H9 (cell line): ENCODE data around the gene MITD1. TPM values are rescaled to one million over a fixed set of nuclear protein-coding genes. Genes with fewer than 3 reads are reported as not detected.
A peak's percentile ranks its signal among the peaks of the same experiment; 100 is the strongest.

Experiments used
- DNase-seq: peaks from one replicate; pipeline ENCODE4 v3.0.0-alpha.2; 2017
- H2AFZ ChIP-seq: one replicate; pipeline ENCODE4 v1.6.1; 2013; ENCODE audit warnings: mild to moderate bottlenecking, low read length, control low read depth, moderate library complexity
- H2AK5ac ChIP-seq: 2 replicates; pipeline ENCODE4 v1.6.1; 2013; ENCODE audit warnings: low read length, control low read depth, mixed read lengths; ENCODE audit not compliant: insufficient read length
- H2BK120ac ChIP-seq: one replicate; pipeline ENCODE4 v1.6.1; 2013; ENCODE audit warnings: low read depth, mild to moderate bottlenecking, low read length, control low read depth, inconsistent platforms; ENCODE audit not compliant: poor library complexity, severe bottlenecking
- H2BK12ac ChIP-seq: 2 replicates; pipeline ENCODE4 v1.6.1; 2013; ENCODE audit warnings: low read length, control low read depth, mixed read lengths, low read depth; ENCODE audit not compliant: insufficient read length
- H2BK15ac ChIP-seq: 2 replicates; pipeline ENCODE4 v1.6.1; 2013; ENCODE audit warnings: low read depth, low read length, control low read depth
- H2BK20ac ChIP-seq: one replicate; pipeline ENCODE4 v1.6.1; 2013; ENCODE audit warnings: low read depth, mild to moderate bottlenecking, low read length, control low read depth, inconsistent platforms; ENCODE audit not compliant: poor library complexity, severe bottlenecking
- H2BK5ac ChIP-seq: 2 replicates; pipeline ENCODE4 v1.6.1; 2013; ENCODE audit warnings: low read length, control low read depth, mixed read lengths; ENCODE audit not compliant: insufficient read length
- H3K14ac ChIP-seq: 2 replicates; pipeline ENCODE4 v1.6.1; 2013; ENCODE audit warnings: low read length, control low read depth; ENCODE audit not compliant: insufficient read depth
- H3K18ac ChIP-seq: 2 replicates; pipeline ENCODE4 v1.6.1; 2013; ENCODE audit warnings: low read depth, mild to moderate bottlenecking, mixed read lengths, low read length, control low read depth; ENCODE audit not compliant: insufficient read length
- H3K23ac ChIP-seq: 2 replicates; pipeline ENCODE4 v1.6.1; 2013; ENCODE audit warnings: low read length, control low read depth, mixed read lengths, low read depth; ENCODE audit not compliant: insufficient read length
- H3K23me2 ChIP-seq: 2 replicates; pipeline ENCODE4 v1.6.1; 2013; ENCODE audit warnings: low read depth, mild to moderate bottlenecking, mixed read lengths, low read length, control low read depth; ENCODE audit not compliant: insufficient read length, poor library complexity, severe bottlenecking
- H3K27ac ChIP-seq: 2 replicates; pipeline ENCODE4 v1.5.1; 2013; ENCODE audit warnings: low read length, control low read depth, mixed read lengths, low read depth; ENCODE audit not compliant: insufficient read length
- H3K27me3 ChIP-seq: 2 replicates; pipeline ENCODE4 v1.6.1; 2013; ENCODE audit warnings: low read length, control low read depth, inconsistent platforms; ENCODE audit not compliant: insufficient read depth
- H3K4ac ChIP-seq: 2 replicates; pipeline ENCODE4 v1.6.1; 2013; ENCODE audit warnings: low read depth, mild to moderate bottlenecking, control low read depth, inconsistent platforms, low read length, moderate library complexity
- H3K4me1 ChIP-seq: 2 replicates; pipeline ENCODE4 v1.6.1; 2013; ENCODE audit warnings: low read length, control low read depth, inconsistent platforms; ENCODE audit not compliant: insufficient read depth
- H3K4me2 ChIP-seq: 2 replicates; pipeline ENCODE4 v1.6.1; 2013; ENCODE audit warnings: low read length, control low read depth, mixed read lengths; ENCODE audit not compliant: insufficient read length, insufficient read depth
- H3K56ac ChIP-seq: 2 replicates; pipeline ENCODE4 v1.6.1; 2013; ENCODE audit warnings: low read depth, mild to moderate bottlenecking, mixed read lengths, low read length, control low read depth; ENCODE audit not compliant: insufficient read length
- H3K79me1 ChIP-seq: 2 replicates; pipeline ENCODE4 v1.6.1; 2013; ENCODE audit warnings: low read depth, mild to moderate bottlenecking, moderate library complexity, low read length, control low read depth, inconsistent platforms; ENCODE audit not compliant: insufficient read depth, poor library complexity, severe bottlenecking
- H3K79me2 ChIP-seq: 2 replicates; pipeline ENCODE4 v1.6.1; 2013; ENCODE audit warnings: low read length, control low read depth, inconsistent platforms; ENCODE audit not compliant: insufficient read depth
- H3K9ac ChIP-seq: 2 replicates; pipeline ENCODE4 v1.6.1; 2013; ENCODE audit warnings: low read length, control low read depth, mixed read lengths; ENCODE audit not compliant: insufficient read length; ENCODE audit errors: extremely low read depth
- H3K9me3 ChIP-seq: one replicate; pipeline ENCODE4 v1.6.1; 2013; ENCODE audit warnings: low read depth, low read length, inconsistent platforms; ENCODE audit not compliant: control insufficient read depth
- H3T11ph ChIP-seq: one replicate; pipeline ENCODE4 v1.6.1; 2013; ENCODE audit warnings: mild to moderate bottlenecking, low read length, control low read depth, inconsistent platforms
- H4K20me1 ChIP-seq: one replicate; pipeline ENCODE4 v1.6.1; 2013; ENCODE audit not compliant: control insufficient read depth, insufficient read length, insufficient read depth
- H4K5ac ChIP-seq: 2 replicates; pipeline ENCODE4 v1.6.1; 2013; ENCODE audit warnings: low read depth, mild to moderate bottlenecking, mixed read lengths, low read length, control low read depth; ENCODE audit not compliant: insufficient read length
- H4K8ac ChIP-seq: replicated peaks from 2 replicates; pipeline ENCODE4 v1.6.1; 2013; ENCODE audit warnings: low read length, control low read depth, mixed read lengths, low read depth; ENCODE audit not compliant: insufficient read length
- H4K91ac ChIP-seq: 2 replicates; pipeline ENCODE4 v1.6.1; 2013; ENCODE audit warnings: low read depth, mild to moderate bottlenecking, moderate library complexity, mixed read lengths, low read length, control low read depth; ENCODE audit not compliant: insufficient read length
- H3K27ac Mint-ChIP-seq, 3 experiments: 2 replicates in 2 of 3; 3 replicates in 1 of 3; pipeline ENCODE4 v1.8.0; 2020 to 2021; ENCODE audit warnings: mixed read lengths in 3 of 3, mild to moderate bottlenecking in 1 of 3, moderate library complexity in 1 of 3
- H3K27me3 Mint-ChIP-seq: 2 replicates; pipeline ENCODE4 v1.8.0; 2021; ENCODE audit warnings: low read depth, mild to moderate bottlenecking, moderate library complexity, mixed read lengths
- H3K36me3 Mint-ChIP-seq, 3 experiments: 2 replicates in 2 of 3; 3 replicates in 1 of 3; pipeline ENCODE4 v1.8.0; 2020 to 2021; ENCODE audit warnings: low read depth in 3 of 3, mixed read lengths in 3 of 3; ENCODE audit not compliant: insufficient read depth in 1 of 3
- H3K4me1 Mint-ChIP-seq, 2 experiments: 2 replicates each; pipeline ENCODE4 v1.8.0; 2020; ENCODE audit warnings: mixed read lengths in 2 of 2
- H3K4me3 Mint-ChIP-seq, 2 experiments: 2 replicates in 1 of 2; 3 replicates in 1 of 2; pipeline ENCODE4 v1.8.0; 2020 to 2021; ENCODE audit warnings: mild to moderate bottlenecking in 2 of 2, mixed read lengths in 2 of 2, moderate library complexity in 1 of 2
- H3K9me3 Mint-ChIP-seq, 2 experiments: 2 replicates in 1 of 2; 3 replicates in 1 of 2; pipeline ENCODE4 v1.8.0; 2020; ENCODE audit warnings: mild to moderate bottlenecking in 2 of 2, mixed read lengths in 2 of 2, moderate library complexity in 1 of 2
- CTCF ChIP-seq: fragments of 200-600 bp; sonication (generic); conservative IDR thresholded peaks from 3 replicates; pipeline ENCODE4 v1.8.0; 2021; ENCODE audit warnings: antibody characterized with exemption, mild to moderate bottlenecking
- WGBS: extraction: QIAGEN DNeasy Blood & Tissue Kit; methylation state at CpG from one replicate; pipeline ENCODE4 v1.1.7; 2013; ENCODE audit warnings: missing lambda C conversion rate, low lambda C conversion rate, mixed read lengths; ENCODE audit not compliant: insufficient read length; ENCODE audit errors: extremely low coverage; 5-methylcytosine and 5-hydroxymethylcytosine counted together
- total RNA-seq: library from RNA; stranded (reverse); gene quantifications from 2 replicates; pipeline ENCODE4 v1.2.1, GENCODE V29; 2021

Gene MITD1
- total RNA-seq, 1 experiment from 2014 or later = 35.2 TPM

DNA sequence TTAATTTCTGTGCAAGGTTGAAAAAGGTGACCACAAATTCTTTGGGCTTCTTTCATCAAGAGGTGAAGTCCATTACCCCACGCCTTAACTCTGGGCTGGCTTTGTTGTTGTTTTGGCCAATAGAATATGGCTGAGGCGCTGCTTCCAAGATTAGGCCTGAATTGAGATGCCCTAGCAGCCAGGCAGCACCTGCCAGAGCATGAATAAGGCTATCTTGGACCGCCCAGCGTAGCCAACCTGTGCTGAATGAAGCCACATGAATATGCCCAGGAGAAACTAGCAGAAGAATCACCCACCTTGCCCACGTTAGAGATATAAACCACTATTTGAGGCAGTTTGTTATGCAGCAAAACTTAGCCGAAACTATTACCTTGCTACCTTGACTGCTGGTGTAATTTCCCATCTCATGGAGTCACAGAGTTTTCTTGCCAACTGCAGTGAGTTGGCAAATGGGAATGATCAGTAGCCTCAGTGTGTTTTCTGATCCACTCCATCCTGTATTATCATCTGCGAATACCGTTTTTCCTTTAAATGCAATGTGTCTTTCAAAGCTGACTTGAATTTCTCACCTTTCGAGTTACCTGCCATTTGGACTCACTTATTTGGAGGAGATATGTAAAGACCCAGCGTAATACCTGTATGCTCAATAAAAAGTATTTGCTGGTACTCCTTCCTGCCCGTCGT is 26.8 kb downstream of the MITD1 start:
- whole genome bisulfite sequencing = no CpG with 5 or more reads among the region's 12 CpGs
- Histone ChIP-seq H3K56ac (no peak overlapping the region), H4K8ac (no peak overlapping the region), H3T11ph (no peak overlapping the region), H2BK5ac (no peak overlapping the region), H3K79me1 (no peaks in the 10 kb centered on the region), H3K9me3 (no peaks in the 10 kb centered on the region), H4K20me1 (peaks cover 2% of the 10 kb centered on the region), H3K79me2 (no peaks in the 10 kb centered on the region), H2AK5ac (no peak overlapping the region), H3K23ac (no peak overlapping the region), H3K4me2 (peak overlapping the region; percentile 89), H3K27ac (no peak overlapping the region), H4K91ac (no peak overlapping the region), H3K18ac (no peak overlapping the region), H2BK15ac (no peak overlapping the region), H3K14ac (0 out of 2 replicates have a peak overlapping the region, but pooled peaks have one; percentile 9), H3K4me1 (0 out of 2 replicates have a peak, but pooled peaks cover 2% of the 10 kb centered on the region), H3K4ac (no peak overlapping the region), H2BK20ac (no peak overlapping the region), H3K9ac (peak overlapping the region; percentile 39), H3K27me3 (no peaks in the 10 kb centered on the region), H4K5ac (no peak overlapping the region), H2AFZ (no peak overlapping the region), H3K23me2 (peaks cover 14% of the 10 kb centered on the region), H2BK120ac (no peak overlapping the region), H2BK12ac (no peak overlapping the region)
- H3K27me3 Mint-ChIP-seq = no peaks in the 10 kb centered on the region
- no peaks in the 10 kb centered on the region for H3K9me3 Mint-ChIP-seq
- peaks cover 15 to 20% of the 10 kb centered on the region in 2 experiments for H3K4me1 Mint-ChIP-seq
- H3K27ac Mint-ChIP-seq = peak overlapping the region; percentile 33 to 96 (median 94); a peak in 4 of 7 replicates
- DNase-seq = no peak
- H3K36me3 Mint-ChIP-seq = peaks cover 5 to 20% (median 12%) of the 10 kb centered on the region in 3 experiments; a peak in 6 of 7 replicates
- no peak for TF ChIP-seq CTCF
- peak overlapping the region; percentile 87 to 93 for H3K4me3 Mint-ChIP-seq
